Measurements from ENCODE around the gene NKX2-2. TPM values are rescaled to one million over a fixed set of nuclear protein-coding genes. Genes with fewer than 3 reads are reported as not detected.

Gene NKX2-2
- total and polyA plus RNA-seq, 2 donors (not counting 3 experiments of a cell fraction or from before 2014, with no cell fraction given): not detected

- Histone ChIP-seq H3K9ac (replicated peaks; ENCODE audit: extremely low read depth, insufficient read depth, low read length) (no peak overlapping the region), H3K36me3 (ENCODE audit: control insufficient read depth in 2 of 2, extremely low read depth in 1 of 2, insufficient read depth in 2 of 2, low read length in 2 of 2) (no peaks in the 10 kb centered on the region), H3K4me2 (ENCODE audit: insufficient read depth, low read length) (no peak overlapping the region), H3K9me3 (replicated peaks; ENCODE audit: control insufficient read depth, insufficient read depth, low read length) (no peaks in the 10 kb centered on the region), H3K4me1 (ENCODE audit: control insufficient read depth, extremely low read depth, insufficient read depth, low read length) (no peaks in the 10 kb centered on the region), H3K4me3 (replicated peaks in 1 of 3; ENCODE audit: insufficient read depth in 1 of 3, low read depth in 1 of 3, low read length in 3 of 3) (no peak overlapping the region), H3K9me1 (replicated peaks; ENCODE audit: control insufficient read depth, extremely low read depth, insufficient read depth, low read length) (no peaks in the 10 kb centered on the region), H2AFZ (ENCODE audit: low read depth, low read length) (no peak overlapping the region), H3K27ac (ENCODE audit: insufficient read depth, low read depth, low read length) (no peak overlapping the region), H4K20me1 (replicated peaks; ENCODE audit: control insufficient read depth, extremely low read depth, insufficient read depth, low read length) (no peaks in the 10 kb centered on the region), H3K27me3 (ENCODE audit: control insufficient read depth in 2 of 2, insufficient read depth in 2 of 2, low read length in 2 of 2) (no peaks in the 10 kb centered on the region), H3K79me2 (ENCODE audit: control insufficient read depth, insufficient read depth, low read length) (no peaks in the 10 kb centered on the region)
- dilution Hi-C loops (cut with MboI; ENCODE audit: extremely low pct_ligation_motif_present, low sequenced_read_pairs) (no loop called here), intact Hi-C loops (cut with micrococcal nuclease) (no loop called here)
- no peak for DNase-seq (ENCODE audit: low read depth, low spot score)
- ChIA-PET POLR2A (no interaction called here), CTCF (interaction anchor here (1.4 kb wide), 1 partner anchor 16 kb away, joined by 4 read pairs; no protein-coding TSS in a partner anchor)
- no peak for TF ChIP-seq POLR2AphosphoS5 (IDR thresholded peaks at IDR 0.05; ENCODE audit: insufficient read depth, low read depth, low read length)
- no peak for TF ChIP-seq MAX (IDR thresholded peaks at IDR 0.05; ENCODE audit: insufficient read depth, insufficient read length)
- TF ChIP-seq EZH2 (IDR thresholded peaks at IDR 0.05; ENCODE audit: borderline replicate concordance, low read depth, low read length, severe bottlenecking): no peak
- TF ChIP-seq, protein P1, sequence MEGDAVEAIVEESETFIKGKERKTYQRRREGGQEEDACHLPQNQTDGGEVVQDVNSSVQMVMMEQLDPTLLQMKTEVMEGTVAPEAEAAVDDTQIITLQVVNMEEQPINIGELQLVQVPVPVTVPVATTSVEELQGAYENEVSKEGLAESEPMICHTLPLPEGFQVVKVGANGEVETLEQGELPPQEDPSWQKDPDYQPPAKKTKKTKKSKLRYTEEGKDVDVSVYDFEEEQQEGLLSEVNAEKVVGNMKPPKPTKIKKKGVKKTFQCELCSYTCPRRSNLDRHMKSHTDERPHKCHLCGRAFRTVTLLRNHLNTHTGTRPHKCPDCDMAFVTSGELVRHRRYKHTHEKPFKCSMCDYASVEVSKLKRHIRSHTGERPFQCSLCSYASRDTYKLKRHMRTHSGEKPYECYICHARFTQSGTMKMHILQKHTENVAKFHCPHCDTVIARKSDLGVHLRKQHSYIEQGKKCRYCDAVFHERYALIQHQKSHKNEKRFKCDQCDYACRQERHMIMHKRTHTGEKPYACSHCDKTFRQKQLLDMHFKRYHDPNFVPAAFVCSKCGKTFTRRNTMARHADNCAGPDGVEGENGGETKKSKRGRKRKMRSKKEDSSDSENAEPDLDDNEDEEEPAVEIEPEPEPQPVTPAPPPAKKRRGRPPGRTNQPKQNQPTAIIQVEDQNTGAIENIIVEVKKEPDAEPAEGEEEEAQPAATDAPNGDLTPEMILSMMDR (IDR thresholded peaks at IDR 0.05; ENCODE audit: extremely low read depth in 1 of 2, insufficient read depth in 1 of 2, low read depth in 1 of 2, low read length in 2 of 2): no peak
- TF ChIP-seq FOS (IDR thresholded peaks at IDR 0.05; ENCODE audit: borderline replicate concordance, insufficient read depth, low read length): no peak
- no peak for TF ChIP-seq JUN (IDR thresholded peaks at IDR 0.05; ENCODE audit: borderline replicate concordance, insufficient read depth, insufficient read length, low read depth)
- TF ChIP-seq MYC (IDR thresholded peaks at IDR 0.05; ENCODE audit: low read depth, low read length): no peak
- TF ChIP-seq POLR2A (IDR thresholded peaks at IDR 0.05; ENCODE audit: low read depth, low read length): no peak
- TF ChIP-seq GATA2 (IDR thresholded peaks at IDR 0.05; ENCODE audit: insufficient read depth, insufficient read length, low read depth, low read length): no peak
- no TSS peak for BruUV-seq (replicated peaks)
- no peak for FAIRE-seq
Observed at GRCh38 chr20:21554985-21555384, 41.1 kb upstream of the NKX2-2 start.
